Stimulated activated memory B cell treated with anti-CD40 and anti-IgM and Interleukin-4, amounts not matched to agents 10 μg/mL and 1 μg/mL and 100 μg/mL, for 72 hours (primary cell): ENCODE measurements around the gene SLC5A10.

Source experiments
- ATAC-seq: fragments of 150-1000 bp; cut with Tn5 transposase; 2 replicates; pipeline ENCODE4 v1.10.0; 2021
- H3K27ac Mint-ChIP-seq: one replicate; pipeline ENCODE4 v1.8.0; 2022; ENCODE audit warnings: mild to moderate bottlenecking, mixed read lengths
- H3K27me3 Mint-ChIP-seq: one replicate; pipeline ENCODE4 v1.8.0; 2022; ENCODE audit warnings: mixed read lengths
- H3K36me3 Mint-ChIP-seq: one replicate; pipeline ENCODE4 v1.8.0; 2022; ENCODE audit warnings: mixed read lengths
- H3K4me1 Mint-ChIP-seq: one replicate; pipeline ENCODE4 v1.8.0; 2022; ENCODE audit warnings: mixed read lengths
- H3K4me3 Mint-ChIP-seq: one replicate; pipeline ENCODE4 v1.8.0; 2022; ENCODE audit warnings: mild to moderate bottlenecking, moderate library complexity, mixed read lengths
- H3K9me3 Mint-ChIP-seq: one replicate; pipeline ENCODE4 v1.8.0; 2022; ENCODE audit warnings: mixed read lengths

Gene SLC5A10

GRCh38 chr17:18966831-18967624 lies 15.1 kb downstream of the SLC5A10 start:
- H3K27me3 Mint-ChIP-seq, result no peaks in the 10 kb centered on the region
- no peaks in the 10 kb centered on the region for H3K9me3 Mint-ChIP-seq
- H3K4me1 Mint-ChIP-seq, result peaks cover 3% of the 10 kb centered on the region
- no peak overlapping the region for H3K27ac Mint-ChIP-seq
- H3K36me3 Mint-ChIP-seq, result peaks cover 8% of the 10 kb centered on the region
- ATAC-seq, result no peak
- H3K4me3 Mint-ChIP-seq, result no peak overlapping the region

DNA sequence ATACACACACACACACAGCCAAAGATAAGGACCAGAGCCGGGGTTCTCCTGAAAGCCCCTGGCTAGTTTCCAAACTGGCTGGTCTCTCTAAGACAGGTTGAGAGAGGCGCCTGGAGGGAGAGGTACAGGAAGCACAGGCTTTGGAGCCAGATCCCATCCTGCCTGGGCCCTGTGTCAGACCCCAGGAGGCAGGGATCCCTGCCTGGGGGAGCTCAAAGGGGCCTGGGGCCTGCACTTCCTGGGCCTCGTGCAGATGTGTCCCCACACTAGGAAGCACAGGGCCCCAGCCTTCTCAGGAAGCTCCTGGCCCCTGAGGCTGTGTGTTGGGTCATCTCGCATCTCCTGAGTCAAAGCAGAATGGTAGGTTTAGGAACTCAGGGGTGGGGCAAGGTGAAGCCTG lies 16.0 kb downstream of the SLC5A10 start:
- ATAC-seq, result no peak
- no peaks in the 10 kb centered on the region for H3K4me1 Mint-ChIP-seq
- no peaks in the 10 kb centered on the region for H3K27me3 Mint-ChIP-seq
- H3K9me3 Mint-ChIP-seq, result no peaks in the 10 kb centered on the region
- peaks cover 16% of the 10 kb centered on the region for H3K36me3 Mint-ChIP-seq
- H3K4me3 Mint-ChIP-seq, result no peak overlapping the region
- H3K27ac Mint-ChIP-seq, result no peak overlapping the region

- Mint-ChIP-seq H3K4me3 (no peak overlapping the region), H3K36me3 (peaks cover 20% of the 10 kb centered on the region), H3K9me3 (no peaks in the 10 kb centered on the region), H3K27ac (no peak overlapping the region), H3K4me1 (no peaks in the 10 kb centered on the region), H3K27me3 (no peaks in the 10 kb centered on the region)
- no peak for ATAC-seq
Observed at GRCh38 chr17:18968345-18968744, 16.4 kb downstream of the SLC5A10 start.

DNA sequence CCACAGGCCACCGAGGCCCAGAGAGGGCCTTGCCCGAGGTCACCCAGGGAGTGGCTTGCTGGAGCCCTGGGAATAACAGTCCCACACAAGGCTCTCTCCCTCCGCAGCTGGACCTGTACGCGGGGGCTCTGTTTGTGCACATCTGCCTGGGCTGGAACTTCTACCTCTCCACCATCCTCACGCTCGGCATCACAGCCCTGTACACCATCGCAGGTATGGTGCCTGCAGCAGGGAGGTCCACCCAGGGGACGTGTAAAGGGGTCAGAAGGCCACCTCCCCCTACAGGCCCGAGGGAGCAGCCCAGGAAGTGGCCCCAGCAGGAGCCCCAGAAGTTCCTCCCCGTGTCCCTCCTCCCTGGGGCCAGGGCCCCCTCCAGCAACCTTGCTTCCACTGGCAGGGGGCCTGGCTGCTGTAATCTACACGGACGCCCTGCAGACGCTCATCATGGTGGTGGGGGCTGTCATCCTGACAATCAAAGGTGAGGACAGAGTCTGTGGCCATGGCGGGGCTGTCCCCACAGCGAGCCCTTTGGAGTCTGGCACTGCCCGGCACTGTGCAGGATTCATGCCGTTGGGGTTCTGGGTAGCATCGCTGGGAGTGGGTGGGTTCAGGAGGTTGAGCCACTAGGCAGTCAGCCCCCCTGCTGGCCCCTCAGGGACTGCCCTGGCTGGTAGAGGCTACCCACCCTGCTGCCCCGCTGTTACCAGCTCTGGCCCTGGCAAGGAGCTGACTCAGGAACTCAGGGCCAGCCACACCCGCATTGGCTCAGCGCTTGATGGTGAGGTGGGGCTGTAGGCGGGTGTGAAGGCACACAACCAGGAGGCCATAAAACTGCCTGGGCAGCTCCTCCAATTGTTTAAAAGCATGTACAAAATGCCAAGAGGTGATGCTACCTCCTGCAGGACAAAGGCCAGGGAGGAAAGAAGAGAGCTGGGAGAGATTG lies 17.3 kb downstream of the SLC5A10 start:
- Mint-ChIP-seq H3K4me3 (no peak overlapping the region), H3K9me3 (no peaks in the 10 kb centered on the region), H3K4me1 (no peaks in the 10 kb centered on the region), H3K27me3 (no peaks in the 10 kb centered on the region), H3K27ac (no peak overlapping the region), H3K36me3 (peaks cover 23% of the 10 kb centered on the region)
- no peak for ATAC-seq

DNA sequence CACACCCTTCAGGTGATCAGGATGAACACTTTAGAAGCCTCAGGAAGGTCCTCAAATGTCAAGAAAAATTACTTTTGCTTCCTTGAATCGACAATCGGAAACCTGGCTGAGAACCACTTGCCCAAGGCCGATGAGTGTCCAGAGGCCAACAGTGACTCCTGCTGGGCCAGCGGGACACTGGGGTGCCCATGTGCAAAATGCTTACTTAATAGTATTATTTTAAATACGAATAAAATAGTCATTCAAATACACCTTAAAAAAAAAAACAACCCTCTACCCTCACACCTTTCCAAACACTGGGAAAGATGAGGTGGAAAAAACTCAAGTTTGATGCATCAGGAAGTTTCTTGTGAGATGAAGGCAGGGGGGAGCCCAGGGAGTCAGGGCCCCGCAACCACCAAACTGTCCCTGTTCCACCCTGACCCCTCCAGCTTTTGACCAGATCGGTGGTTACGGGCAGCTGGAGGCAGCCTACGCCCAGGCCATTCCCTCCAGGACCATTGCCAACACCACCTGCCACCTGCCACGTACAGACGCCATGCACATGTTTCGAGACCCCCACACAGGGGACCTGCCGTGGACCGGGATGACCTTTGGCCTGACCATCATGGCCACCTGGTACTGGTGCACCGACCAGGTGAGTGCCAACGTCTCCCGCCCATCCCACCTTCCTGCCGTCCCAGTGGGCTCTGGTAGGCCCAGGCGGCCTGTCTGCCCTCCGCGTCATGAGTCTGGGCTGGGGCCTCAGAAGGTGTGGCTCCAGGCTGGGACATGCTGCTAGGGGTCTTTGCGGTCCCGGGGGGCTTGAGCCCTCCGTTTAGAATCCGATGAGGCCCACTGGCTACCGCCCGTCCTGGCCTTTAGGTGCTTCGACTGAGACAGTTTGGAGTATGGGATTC lies 18.9 kb downstream of the SLC5A10 start:
- ATAC-seq, result no peak
- H3K4me3 Mint-ChIP-seq, result no peak overlapping the region

DNA sequence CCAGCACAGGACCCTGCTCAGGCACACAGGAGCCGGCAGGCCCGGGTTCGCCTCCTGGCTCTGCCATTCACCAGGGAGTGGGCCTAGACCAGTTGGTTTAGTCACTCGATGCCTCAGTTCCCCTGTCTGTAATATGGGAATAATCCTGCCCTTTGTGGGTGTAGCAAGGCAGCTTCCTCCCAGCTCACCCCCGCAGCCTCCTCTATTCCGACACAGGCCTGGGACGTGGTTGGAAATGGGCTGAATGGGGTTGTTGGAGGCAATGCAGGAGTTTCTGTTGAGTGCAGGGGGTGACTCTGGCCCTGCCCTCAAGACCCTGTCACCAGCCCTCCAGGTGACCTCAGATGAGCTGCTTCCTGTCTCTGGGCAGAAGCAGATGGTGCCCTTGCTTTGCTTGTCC lies 19.8 kb downstream of the SLC5A10 start:
- no peak for ATAC-seq
- Mint-ChIP-seq H3K9me3 (no peaks in the 10 kb centered on the region), H3K27me3 (no peaks in the 10 kb centered on the region)

More for the DNA sequence above, 18.9 kb downstream of the SLC5A10 start:
- Mint-ChIP-seq H3K27me3 (no peaks in the 10 kb centered on the region), H3K36me3 (peaks cover 23% of the 10 kb centered on the region), H3K27ac (no peak overlapping the region), H3K4me1 (no peaks in the 10 kb centered on the region), H3K9me3 (no peaks in the 10 kb centered on the region)

GRCh38 chr17:18974407-18975149 lies 22.6 kb downstream of the SLC5A10 start:
- no peaks in the 10 kb centered on the region for H3K4me1 Mint-ChIP-seq
- no peak overlapping the region for H3K4me3 Mint-ChIP-seq
- ATAC-seq, result no peak
- H3K36me3 Mint-ChIP-seq, result peaks cover 52% of the 10 kb centered on the region
- H3K9me3 Mint-ChIP-seq, result no peaks in the 10 kb centered on the region
- no peaks in the 10 kb centered on the region for H3K27me3 Mint-ChIP-seq
- no peak overlapping the region for H3K27ac Mint-ChIP-seq

More for the DNA sequence above, 19.8 kb downstream of the SLC5A10 start:
- no peaks in the 10 kb centered on the region for H3K4me1 Mint-ChIP-seq
- no peak overlapping the region for H3K27ac Mint-ChIP-seq
- H3K4me3 Mint-ChIP-seq, result no peak overlapping the region
- H3K36me3 Mint-ChIP-seq, result peaks cover 30% of the 10 kb centered on the region

GRCh38 chr17:18975597-18975996 lies 23.6 kb downstream of the SLC5A10 start:
- Mint-ChIP-seq H3K27ac (no peak overlapping the region), H3K27me3 (no peaks in the 10 kb centered on the region), H3K4me1 (no peaks in the 10 kb centered on the region), H3K36me3 (peaks cover 53% of the 10 kb centered on the region), H3K9me3 (no peaks in the 10 kb centered on the region), H3K4me3 (no peak overlapping the region)
- ATAC-seq, result no peak

DNA sequence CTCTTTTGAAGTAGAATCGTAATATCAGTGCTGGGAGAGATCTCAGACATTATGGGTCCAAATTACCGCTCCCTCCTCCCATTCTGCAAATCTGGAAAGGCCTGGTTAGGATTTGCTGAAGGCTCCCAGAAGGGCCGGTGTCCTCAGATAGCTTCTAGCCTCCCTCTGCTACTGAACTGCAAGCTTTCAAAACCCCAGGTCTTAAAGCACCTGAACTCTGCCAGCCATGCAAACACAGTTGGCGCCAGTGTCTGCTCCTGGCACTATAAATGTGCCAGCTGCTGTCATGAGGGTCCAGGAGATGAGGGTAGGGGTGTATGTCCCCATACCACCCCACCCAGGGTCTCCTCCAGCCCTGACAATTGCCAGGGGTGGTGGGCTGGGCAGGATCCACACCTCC lies 24.2 kb downstream of the SLC5A10 start:
- Mint-ChIP-seq H3K4me1 (no peaks in the 10 kb centered on the region), H3K27me3 (no peaks in the 10 kb centered on the region), H3K36me3 (peaks cover 53% of the 10 kb centered on the region), H3K27ac (no peak overlapping the region), H3K9me3 (no peaks in the 10 kb centered on the region), H3K4me3 (no peak overlapping the region)
- no peak for ATAC-seq

DNA sequence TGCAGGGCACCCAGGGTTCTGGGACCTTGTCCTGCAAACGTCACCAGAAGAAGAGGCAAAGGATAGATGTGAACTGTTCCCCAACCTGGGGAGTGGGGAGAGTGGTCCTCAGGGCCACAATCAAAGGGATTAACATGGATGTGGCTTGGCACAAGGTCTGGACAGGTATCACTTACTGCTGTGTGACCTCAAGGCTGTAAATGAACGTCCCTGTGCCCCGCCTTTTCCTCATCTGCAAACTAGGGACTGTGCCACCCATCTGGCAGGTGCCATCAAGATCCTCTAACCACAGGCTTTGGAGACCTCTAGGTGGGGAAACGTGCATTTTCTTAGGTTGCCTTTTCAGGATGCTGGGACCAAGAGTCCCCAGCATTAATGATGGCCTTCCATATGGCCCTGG lies 25.1 kb downstream of the SLC5A10 start:
- no peaks in the 10 kb centered on the region for H3K4me1 Mint-ChIP-seq
- peaks cover 54% of the 10 kb centered on the region for H3K36me3 Mint-ChIP-seq
- H3K4me3 Mint-ChIP-seq, result no peak overlapping the region
- ATAC-seq, result no peak
- no peak overlapping the region for H3K27ac Mint-ChIP-seq
- no peaks in the 10 kb centered on the region for H3K27me3 Mint-ChIP-seq
- H3K9me3 Mint-ChIP-seq, result no peaks in the 10 kb centered on the region

GRCh38 chr17:18977646-18978045 lies 25.7 kb downstream of the SLC5A10 start:
- H3K36me3 Mint-ChIP-seq, result peaks cover 52% of the 10 kb centered on the region
- no peak for ATAC-seq
- H3K9me3 Mint-ChIP-seq, result no peaks in the 10 kb centered on the region
- no peak overlapping the region for H3K27ac Mint-ChIP-seq
- no peaks in the 10 kb centered on the region for H3K27me3 Mint-ChIP-seq
- H3K4me1 Mint-ChIP-seq, result no peaks in the 10 kb centered on the region
- no peak overlapping the region for H3K4me3 Mint-ChIP-seq

- no peak for ATAC-seq
- H3K36me3 Mint-ChIP-seq, result peaks cover 49% of the 10 kb centered on the region
- H3K27me3 Mint-ChIP-seq, result no peaks in the 10 kb centered on the region
- no peak overlapping the region for H3K27ac Mint-ChIP-seq
- no peak overlapping the region for H3K4me3 Mint-ChIP-seq
- no peaks in the 10 kb centered on the region for H3K4me1 Mint-ChIP-seq
- no peaks in the 10 kb centered on the region for H3K9me3 Mint-ChIP-seq
Observed at GRCh38 chr17:18978050-18978449, 26.1 kb downstream of the SLC5A10 start.

DNA sequence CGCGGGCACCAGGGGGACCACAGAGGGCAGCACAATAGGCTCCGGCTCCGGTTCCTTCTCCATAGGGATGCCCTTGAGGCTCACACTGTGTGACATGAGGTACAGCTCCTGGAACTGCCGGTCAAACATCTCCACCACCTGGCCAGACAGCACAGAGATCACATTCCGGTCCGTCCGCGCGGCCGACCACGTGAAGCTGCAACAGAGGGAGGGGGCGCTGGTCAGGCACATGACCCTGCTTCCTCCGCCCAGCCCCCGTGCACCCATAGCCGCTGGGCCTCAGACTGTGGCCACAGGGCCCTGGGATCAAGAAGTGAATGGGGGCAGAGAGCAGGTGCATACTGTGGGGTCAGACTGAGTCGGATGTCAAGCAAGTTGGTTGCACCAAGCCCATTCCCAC lies 26.7 kb downstream of the SLC5A10 start:
- no peak for ATAC-seq
- H3K9me3 Mint-ChIP-seq, result no peaks in the 10 kb centered on the region
- no peak overlapping the region for H3K4me3 Mint-ChIP-seq
- H3K36me3 Mint-ChIP-seq, result peaks cover 43% of the 10 kb centered on the region
- H3K4me1 Mint-ChIP-seq, result no peaks in the 10 kb centered on the region
- H3K27ac Mint-ChIP-seq, result no peak overlapping the region
- no peaks in the 10 kb centered on the region for H3K27me3 Mint-ChIP-seq

GRCh38 chr17:18980682-18981334 lies 28.8 kb downstream of the SLC5A10 start:
- no peaks in the 10 kb centered on the region for H3K4me1 Mint-ChIP-seq
- H3K9me3 Mint-ChIP-seq, result no peaks in the 10 kb centered on the region
- no peaks in the 10 kb centered on the region for H3K27me3 Mint-ChIP-seq
- ATAC-seq, result no peak
- H3K36me3 Mint-ChIP-seq, result peaks cover 44% of the 10 kb centered on the region
- no peak overlapping the region for H3K4me3 Mint-ChIP-seq
- no peak overlapping the region for H3K27ac Mint-ChIP-seq
